Mucosa of descending colon (tissue), 3 donors: ENCODE results near the gene FAM76A. TPM values are rescaled to one million over a fixed set of nuclear protein-coding genes. Genes with fewer than 3 reads are reported as not detected.

ENCODE experiments used
- ATAC-seq: fragments of 200-7000 bp; cut with Tn5 transposase; one replicate; pipeline ENCODE4 v1.9.1; 2020; ENCODE audit warnings: mild to moderate bottlenecking, moderate library complexity
- DNase-seq, 3 donors: peaks; one replicate each; pipeline ENCODE4 v3.0.0-alpha.2; 2020
- H3K36me3 ChIP-seq: fragments of 200-600 bp; one replicate; pipeline ENCODE4 v1.8.0; 2021; ENCODE audit warnings: low read depth, mild to moderate bottlenecking
- H3K4me1 ChIP-seq: fragments of 200-600 bp; one replicate; pipeline ENCODE4 v1.8.0; 2021; ENCODE audit warnings: low read depth, mild to moderate bottlenecking
- H3K4me3 ChIP-seq: fragments of 200-600 bp; one replicate; pipeline ENCODE4 v1.8.0; 2021; ENCODE audit warnings: mild to moderate bottlenecking
- H3K9me3 ChIP-seq: fragments of 200-600 bp; one replicate; pipeline ENCODE4 v1.8.0; 2021; ENCODE audit warnings: mild to moderate bottlenecking
- CTCF ChIP-seq: fragments of 200-600 bp; IDR thresholded peaks from one replicate; pipeline ENCODE4 v1.8.0; 2022; ENCODE audit warnings: antibody characterized with exemption, mild to moderate bottlenecking
- intact Hi-C, 2 donors: fragments of 100-400 bp; cut with DNase I in 1 of 2; cut with micrococcal nuclease in 1 of 2; formaldehyde crosslinking; loops; one replicate each; pipeline versions ENCODE4 v1.11.0 to v1.11.1; 2022; cut with DNase I, micrococcal nuclease
- total RNA-seq, 3 donors: library from RNA; stranded (reverse); fragmentation: NEBNext Ultra II Directional in 2 of 3; extraction: Animal tissue kit (Norgen Biotek cat#: 25700) in 2 of 3; gene quantifications; one replicate each; pipeline versions ENCODE4 v1.2.1 to v1.2.4, GENCODE V29; 2021 to 2023
- donor health status: DM: no; HTN: no; CAD: no; lungs with moderate emphysema.
- donor health status: DM: no; HTN: no; CAD: no.
- donor health status: DM: no; HTN: yes; CAD: no.

The FAM76A gene
- total RNA-seq, 3 donors from 2014 or later = 10.6 to 17.5 (median 14.0) TPM

DNA sequence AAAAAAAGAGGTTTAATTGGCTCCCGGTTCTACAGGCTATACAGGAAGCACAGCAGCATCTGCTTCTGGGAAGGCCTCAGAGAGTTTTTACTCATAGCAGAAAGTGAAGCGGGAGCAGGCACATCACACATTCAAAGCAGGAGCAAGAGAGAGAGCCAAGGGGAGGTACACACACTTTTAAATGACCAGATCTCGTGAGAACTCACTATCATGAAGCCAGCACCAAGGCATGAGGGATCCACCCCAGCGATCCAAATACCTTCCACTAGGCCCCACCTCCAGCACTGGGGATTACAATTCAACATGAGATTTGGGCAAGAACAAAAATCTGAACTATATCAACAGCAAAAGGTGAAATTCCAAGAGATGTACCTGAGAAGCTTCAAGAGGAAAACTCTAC lies 20.8 kb upstream of the FAM76A start:
- DNase-seq (no peak), ATAC-seq (no peak)
- no peak for TF ChIP-seq CTCF
- intact Hi-C loops = no loop called here
- Histone ChIP-seq H3K4me3 (no peak overlapping the region), H3K36me3 (no peaks in the 10 kb centered on the region), H3K9me3 (peaks cover 6% of the 10 kb centered on the region), H3K4me1 (no peaks in the 10 kb centered on the region)

GRCh38 chr1:27705545-27705944 lies 20.2 kb upstream of the FAM76A start:
- TF ChIP-seq CTCF = no peak
- Histone ChIP-seq H3K4me3 (no peak overlapping the region), H3K9me3 (peaks cover 6% of the 10 kb centered on the region), H3K4me1 (no peaks in the 10 kb centered on the region), H3K36me3 (no peaks in the 10 kb centered on the region)
- intact Hi-C loops = no loop called here
- DNase-seq = no peak
- no peak for ATAC-seq

GRCh38 chr1:27710574-27710973 lies 15.2 kb upstream of the FAM76A start:
- TF ChIP-seq CTCF = no peak
- H3K4me3 ChIP-seq = no peak overlapping the region
- H3K36me3 ChIP-seq = no peaks in the 10 kb centered on the region
- H3K4me1 ChIP-seq = no peaks in the 10 kb centered on the region
- no peak for DNase-seq
- H3K9me3 ChIP-seq = no peaks in the 10 kb centered on the region
- intact Hi-C loops = no loop called here
- ATAC-seq = no peak

- Histone ChIP-seq H3K36me3 (no peaks in the 10 kb centered on the region), H3K4me1 (no peaks in the 10 kb centered on the region), H3K4me3 (no peak overlapping the region), H3K9me3 (peaks cover 10% of the 10 kb centered on the region)
- DNase-seq = no peak
- no peak for TF ChIP-seq CTCF
- ATAC-seq = no peak
- intact Hi-C loops = no loop called here
Measured at GRCh38 chr1:27713139-27713725, 12.5 kb upstream of the FAM76A start.

DNA sequence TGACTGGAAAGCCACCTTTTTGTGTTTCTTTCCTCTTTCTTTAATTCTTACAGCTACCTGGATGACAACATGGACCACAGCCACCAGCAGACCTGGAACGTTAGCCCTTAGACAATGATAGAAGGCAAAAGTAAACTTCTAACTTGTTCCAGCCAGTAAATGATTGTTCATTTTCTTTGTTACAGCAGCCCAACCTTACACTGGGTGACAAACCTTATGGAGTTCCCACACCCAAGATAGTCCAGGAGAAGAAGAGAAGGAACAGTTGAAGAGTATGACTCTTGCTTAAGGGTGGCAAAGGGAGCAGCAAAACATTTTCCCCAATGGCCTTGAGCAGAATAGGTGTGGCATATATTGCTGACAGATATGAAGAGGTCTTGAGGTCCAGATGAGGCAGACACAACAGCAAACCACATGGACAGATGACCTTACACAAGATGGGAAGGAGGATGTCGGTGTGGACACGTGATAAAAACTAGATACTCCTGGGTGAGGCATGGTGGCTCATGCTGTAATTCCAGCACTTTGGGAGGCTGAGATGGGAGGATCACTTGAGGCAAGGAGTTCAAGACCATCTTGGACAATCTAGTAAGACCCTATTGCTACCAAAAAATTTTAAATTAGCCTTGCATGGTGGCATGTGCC lies 11.8 kb upstream of the FAM76A start:
- ATAC-seq (no peak), DNase-seq (no peak)
- TF ChIP-seq CTCF = no peak
- Histone ChIP-seq H3K36me3 (no peaks in the 10 kb centered on the region), H3K4me1 (no peaks in the 10 kb centered on the region), H3K4me3 (no peak overlapping the region), H3K9me3 (peaks cover 10% of the 10 kb centered on the region)
- intact Hi-C loops = no loop called here
